GM12875 (cell line): ENCODE data around the gene TRMT112.

Experiments used
- H3K4me3 ChIP-seq: one replicate; pipeline ENCODE4 v1.5.1; 2011; ENCODE audit warnings: low read depth, low read length, control low read depth
- CTCF ChIP-seq: IDR thresholded peaks from 2 replicates; pipeline ENCODE4 v1.5.1; 2011; ENCODE audit warnings: low read depth, mild to moderate bottlenecking, control low read depth, inconsistent platforms, low read length, moderate library complexity, borderline replicate concordance; ENCODE audit not compliant: insufficient read depth

TRMT112 gene

GRCh38 chr11:64359712-64360445 lies 42.5 kb upstream of the TRMT112 start:
- H3K4me3 ChIP-seq: peak overlapping the region; percentile 89
- TF ChIP-seq CTCF: peak; percentile 36; the same call in 1 of the 2 replicates

- TF ChIP-seq CTCF: no peak
- H3K4me3 ChIP-seq: peak within 1 kb of the TSS; percentile 89
These were observed 41.8 kb upstream of the TRMT112 start, which contains the start of gene RPS6KA4 for GRCh38 chr11:64358907-64359711. TSS of gene RPS6KA4 (plus strand) at chr11:64359162. CDS start at chr11:64359236, 74 bp downstream.

GRCh38 chr11:64358536-64358906 lies 41.2 kb upstream of the TRMT112 start:
- no peak for TF ChIP-seq CTCF
- H3K4me3 ChIP-seq: peak overlapping the region; percentile 48

DNA sequence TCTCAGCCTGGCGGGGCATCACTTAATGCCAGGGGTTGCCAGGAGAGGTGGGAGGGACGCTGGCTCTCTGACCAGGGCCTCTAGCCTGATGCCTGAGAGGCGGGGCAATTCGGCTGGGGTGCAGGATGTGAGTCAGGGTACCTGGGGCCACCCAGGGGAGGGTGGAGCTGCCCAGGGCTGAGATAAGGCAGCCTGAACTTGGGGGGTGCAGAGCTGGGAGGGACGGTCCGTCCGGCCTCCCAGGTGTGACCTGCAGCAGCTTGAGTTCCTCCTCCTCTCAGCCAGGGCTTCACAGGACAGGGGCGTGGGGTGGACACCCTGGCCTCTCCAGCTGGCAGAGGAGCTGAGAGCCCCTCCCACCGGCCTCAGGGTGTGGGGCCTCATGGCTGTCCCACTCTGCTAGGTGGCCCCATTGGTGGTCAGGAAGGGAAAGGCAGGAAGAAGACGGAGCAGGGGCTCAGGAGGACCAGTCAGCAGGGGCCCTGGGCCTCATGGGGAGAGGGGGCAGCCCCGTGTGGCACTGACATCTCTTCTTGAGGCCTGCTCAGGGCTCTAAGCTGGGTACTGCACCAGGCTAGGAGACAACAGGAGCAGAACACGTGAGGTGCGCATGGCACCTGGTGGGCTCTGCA lies 40.7 kb upstream of the TRMT112 start:
- TF ChIP-seq CTCF: no peak
- H3K4me3 ChIP-seq: no peak overlapping the region

DNA sequence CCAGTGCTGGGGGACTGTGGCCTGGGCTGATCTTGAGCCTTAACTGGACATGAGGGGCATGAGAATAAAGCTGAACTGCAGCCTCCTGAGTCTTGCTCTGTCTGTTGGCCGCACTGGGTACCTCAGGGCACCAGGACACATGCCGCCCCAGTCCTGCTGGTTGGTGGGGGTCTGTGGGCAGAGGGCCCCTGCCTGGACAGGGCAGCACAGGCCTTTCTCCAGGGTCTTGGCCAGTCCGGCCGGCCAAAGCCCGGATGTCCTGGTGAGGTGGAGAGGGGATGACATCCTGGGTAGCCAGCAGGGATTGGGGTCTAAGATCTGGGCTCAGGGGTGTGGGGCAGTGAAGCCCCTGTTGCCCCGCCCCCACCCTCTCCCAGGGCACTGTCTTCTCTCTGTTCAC lies 40.1 kb upstream of the TRMT112 start:
- no peak overlapping the region for H3K4me3 ChIP-seq
- TF ChIP-seq CTCF: no peak

GRCh38 chr11:64356498-64357411 lies 39.4 kb upstream of the TRMT112 start:
- TF ChIP-seq CTCF: peak; percentile 42; the same call in 1 of the 2 replicates
- no peak overlapping the region for H3K4me3 ChIP-seq
